ACC112 (cell line): ENCODE measurements around the gene TWIST2.

Source experiments
- H2AFZ ChIP-seq: fragments of 200-600 bp; sonication (generic); one replicate; pipeline ENCODE4 v1.6.0; 2017; ENCODE audit warnings: antibody characterized with exemption, low read length; ENCODE audit not compliant: unreplicated experiment
- H3K27ac ChIP-seq: fragments of 200-600 bp; sonication (generic); 2 replicates; pipeline ENCODE4 v1.5.1; 2014; ENCODE audit warnings: low read depth, mild to moderate bottlenecking, antibody characterized with exemption, low read length, moderate library complexity
- H3K27me3 ChIP-seq: fragments of 200-600 bp; sonication (generic); 2 replicates; pipeline ENCODE4 v1.6.1; 2014; ENCODE audit warnings: mild to moderate bottlenecking, antibody characterized with exemption, low read length, moderate library complexity, mixed read lengths; ENCODE audit not compliant: insufficient read depth
- H3K36me3 ChIP-seq: fragments of 200-600 bp; sonication (generic); 2 replicates; pipeline ENCODE4 v1.6.1; 2016; ENCODE audit warnings: mild to moderate bottlenecking, antibody characterized with exemption, low read length, moderate library complexity, mixed read lengths; ENCODE audit not compliant: insufficient read depth
- H3K4me1 ChIP-seq: fragments of 200-600 bp; sonication (generic); one replicate; pipeline ENCODE4 v1.6.1; 2016; ENCODE audit warnings: low read length, mixed read lengths; ENCODE audit not compliant: insufficient read depth, unreplicated experiment, control insufficient read depth
- H3K4me3 ChIP-seq: fragments of 200-600 bp; sonication (generic); 2 replicates; pipeline ENCODE4 v1.5.1; 2014; ENCODE audit warnings: mild to moderate bottlenecking, low read depth, low read length
- H3K79me2 ChIP-seq: fragments of 200-600 bp; sonication (generic); one replicate; pipeline ENCODE4 v1.6.0; 2016; ENCODE audit warnings: low read length; ENCODE audit not compliant: control insufficient read depth, unreplicated experiment, insufficient read depth

TWIST2 gene

GRCh38 chr2:238921259-238921658 lies 73.4 kb downstream of the TWIST2 start:
- Histone ChIP-seq H3K36me3 (no peaks in the 10 kb centered on the region), H3K79me2 (no peaks in the 10 kb centered on the region), H3K4me3 (no peak overlapping the region), H3K27me3 (no peaks in the 10 kb centered on the region), H3K27ac (no peak overlapping the region), H3K4me1 (no peaks in the 10 kb centered on the region), H2AFZ (no peak overlapping the region)

- Histone ChIP-seq H3K79me2 (no peaks in the 10 kb centered on the region), H3K27me3 (no peaks in the 10 kb centered on the region), H3K36me3 (no peaks in the 10 kb centered on the region), H2AFZ (no peak overlapping the region), H3K4me3 (no peak overlapping the region), H3K27ac (no peak overlapping the region), H3K4me1 (no peaks in the 10 kb centered on the region)
Measured at GRCh38 chr2:238921681-238922319, 73.9 kb downstream of the TWIST2 start.

GRCh38 chr2:238922435-238922834 lies 74.5 kb downstream of the TWIST2 start:
- Histone ChIP-seq H3K4me1 (no peaks in the 10 kb centered on the region), H3K79me2 (no peaks in the 10 kb centered on the region), H3K4me3 (no peak overlapping the region), H3K36me3 (no peaks in the 10 kb centered on the region), H3K27me3 (no peaks in the 10 kb centered on the region), H2AFZ (no peak overlapping the region), H3K27ac (no peak overlapping the region)

GRCh38 chr2:238924032-238924431 lies 76.1 kb downstream of the TWIST2 start:
- Histone ChIP-seq H3K4me3 (no peak overlapping the region), H3K27me3 (no peaks in the 10 kb centered on the region), H3K4me1 (peaks cover 3% of the 10 kb centered on the region), H3K27ac (no peak overlapping the region), H3K79me2 (no peaks in the 10 kb centered on the region), H3K36me3 (no peaks in the 10 kb centered on the region), H2AFZ (no peak overlapping the region)

- no peaks in the 10 kb centered on the region for H3K79me2 ChIP-seq
- no peaks in the 10 kb centered on the region for H3K27me3 ChIP-seq
- H3K4me1 ChIP-seq, result peaks cover 11% of the 10 kb centered on the region
- no peak overlapping the region for H2AFZ ChIP-seq
- H3K27ac ChIP-seq, result no peak overlapping the region
- H3K4me3 ChIP-seq, result no peak overlapping the region
- H3K36me3 ChIP-seq, result no peaks in the 10 kb centered on the region
Measured at GRCh38 chr2:238924796-238925195, 76.9 kb downstream of the TWIST2 start.

GRCh38 chr2:238925281-238925680 lies 77.4 kb downstream of the TWIST2 start:
- peaks cover 14% of the 10 kb centered on the region for H3K4me1 ChIP-seq
- H3K4me3 ChIP-seq, result no peak overlapping the region
- no peak overlapping the region for H3K27ac ChIP-seq
- no peaks in the 10 kb centered on the region for H3K79me2 ChIP-seq
- H3K27me3 ChIP-seq, result no peaks in the 10 kb centered on the region
- H3K36me3 ChIP-seq, result no peaks in the 10 kb centered on the region
- H2AFZ ChIP-seq, result no peak overlapping the region

GRCh38 chr2:238925816-238926521 lies 78.1 kb downstream of the TWIST2 start:
- no peak overlapping the region for H2AFZ ChIP-seq
- H3K79me2 ChIP-seq, result no peaks in the 10 kb centered on the region
- H3K27ac ChIP-seq, result no peak overlapping the region
- no peaks in the 10 kb centered on the region for H3K36me3 ChIP-seq
- H3K27me3 ChIP-seq, result 0 out of 2 replicates have a peak, but pooled peaks cover under 1% of the 10 kb centered on the region
- no peak overlapping the region for H3K4me3 ChIP-seq
- H3K4me1 ChIP-seq, result peaks cover 14% of the 10 kb centered on the region

- peaks cover 14% of the 10 kb centered on the region for H3K4me1 ChIP-seq
- H3K27me3 ChIP-seq, result 0 out of 2 replicates have a peak, but pooled peaks cover 2% of the 10 kb centered on the region
- no peak overlapping the region for H2AFZ ChIP-seq
- H3K36me3 ChIP-seq, result no peaks in the 10 kb centered on the region
- no peaks in the 10 kb centered on the region for H3K79me2 ChIP-seq
- no peak overlapping the region for H3K4me3 ChIP-seq
- no peak overlapping the region for H3K27ac ChIP-seq
Measured at GRCh38 chr2:238926761-238927611, 79.1 kb downstream of the TWIST2 start.

- H3K4me3 ChIP-seq, result no peak overlapping the region
- H3K4me1 ChIP-seq, result peaks cover 14% of the 10 kb centered on the region
- H3K79me2 ChIP-seq, result no peaks in the 10 kb centered on the region
- H3K27ac ChIP-seq, result no peak overlapping the region
- H3K36me3 ChIP-seq, result no peaks in the 10 kb centered on the region
- no peak overlapping the region for H2AFZ ChIP-seq
- H3K27me3 ChIP-seq, result 0 out of 2 replicates have a peak, but pooled peaks cover 2% of the 10 kb centered on the region
Measured at GRCh38 chr2:238927746-238928519, 80.0 kb downstream of the TWIST2 start.
